ENCODE data around the gene DOCK7. TPM values are rescaled to one million over a fixed set of nuclear protein-coding genes. Genes with fewer than 3 reads are reported as not detected.

The DOCK7 gene
- total and polyA plus RNA-seq, 2 of the 8 experiments (the other 6 are each of a cell fraction or from before 2014, with no cell fraction given) = 10.2 to 33.7 TPM

GRCh38 chr1:62467092-62467491, 221.1 kb downstream of the DOCK7 start:
- H3K36me3 ChIP-seq (ENCODE audit: control insufficient read depth in 2 of 4, insufficient read depth in 4 of 4, low read length in 3 of 4) = peaks cover 0 to 10% (median 0%) of the 10 kb centered on the region in 4 experiments; a peak in 2 of 8 replicates
- no peak overlapping the region for H4K5ac ChIP-seq (ENCODE audit: insufficient read length, low read depth, low read length)
- H3K18ac ChIP-seq (ENCODE audit: extremely low read depth, low read length) = no peak overlapping the region
- H3K79me1 ChIP-seq (ENCODE audit: low read depth, low read length) = no peaks in the 10 kb centered on the region
- H3K9ac ChIP-seq (replicated peaks in 1 of 4; ENCODE audit: extremely low read depth in 1 of 4, low read depth in 3 of 4, low read length in 3 of 4) = no peak overlapping the region
- H3K79me2 ChIP-seq (ENCODE audit: control insufficient read depth in 1 of 2, insufficient read depth in 2 of 2, low read length in 2 of 2) = no peaks in the 10 kb centered on the region
- ChIA-PET CTCF (ENCODE audit: partially characterized antibody) (interaction anchor here (0.6 to 1.4 kb wide), 2 partner anchors 12 to 15 kb away, joined by 3 to 4 read pairs; no protein-coding TSS in a partner anchor), POLR2A (ENCODE audit: partially characterized antibody) (no interaction called here)
- no peak overlapping the region for H3K4me2 ChIP-seq (ENCODE audit: insufficient read depth in 1 of 2, low read depth in 2 of 2, low read length in 2 of 2)
- H3K23me2 ChIP-seq (ENCODE audit: low read depth, low read length) = no peaks in the 10 kb centered on the region
- FAIRE-seq = no peak
- H3K27me3 ChIP-seq (replicated peaks in 1 of 4; ENCODE audit: control insufficient read depth in 3 of 4, extremely low read depth in 1 of 4, insufficient read depth in 3 of 4, low read length in 3 of 4) = peaks cover 0 to 1% (median 0%) of the 10 kb centered on the region in 4 experiments; a peak in 1 of 7 replicates
- H3K23ac ChIP-seq (ENCODE audit: insufficient read length) = no peak overlapping the region
- no peak overlapping the region for H4K91ac ChIP-seq (replicated peaks; ENCODE audit: insufficient read length, low read length)
- H3K27ac ChIP-seq (ENCODE audit: low read depth, low read length) = no peak overlapping the region
- H3K4me3 ChIP-seq (ENCODE audit: extremely low read depth in 1 of 4, insufficient read depth in 2 of 4, low read depth in 3 of 4, low read length in 4 of 4) = no peak overlapping the region
- no peak overlapping the region for H2BK120ac ChIP-seq (replicated peaks; ENCODE audit: low read depth, low read length)
- no peak for TF ChIP-seq RBBP5 (IDR thresholded peaks at IDR 0.05; ENCODE audit: borderline replicate concordance, low read depth, low read length)
- no peak for TF ChIP-seq EP300 (IDR thresholded peaks at IDR 0.05; ENCODE audit: borderline replicate concordance in 1 of 2, low read depth in 2 of 2, low read length in 2 of 2)
- TF ChIP-seq SP4 (IDR thresholded peaks at IDR 0.05; ENCODE audit: low read length) = no peak
- TF ChIP-seq CBX8 (IDR thresholded peaks at IDR 0.05; ENCODE audit: borderline replicate concordance, low read depth, low read length) = no peak
- no peak for TF ChIP-seq SIRT6 (IDR thresholded peaks at IDR 0.05; ENCODE audit: low read length)
- TF ChIP-seq GTF2F1 (IDR thresholded peaks at IDR 0.05; ENCODE audit: borderline replicate concordance, low read depth, low read length) = no peak
- no peak for TF ChIP-seq EZH2 (IDR thresholded peaks at IDR 0.05; ENCODE audit: low read depth, low read length, severe bottlenecking)
- TF ChIP-seq HDAC2 (IDR thresholded peaks at IDR 0.05; ENCODE audit: borderline replicate concordance in 1 of 2, low read depth in 2 of 2, low read length in 2 of 2) = no peak
- no peak for TF ChIP-seq SP1 (IDR thresholded peaks at IDR 0.05; ENCODE audit: low read depth, low read length)
- TF ChIP-seq NRF1 (IDR thresholded peaks at IDR 0.05; ENCODE audit: low read depth, low read length) = no peak
- no peak for TF ChIP-seq KDM1A (IDR thresholded peaks at IDR 0.05; ENCODE audit: borderline replicate concordance, low read length)
- no peak for TF ChIP-seq CEBPB (IDR thresholded peaks at IDR 0.05; ENCODE audit: low read depth, low read length)
- no peak overlapping the region for H3K56ac ChIP-seq (replicated peaks; ENCODE audit: insufficient read length, low read depth, low read length)
- no peaks in the 10 kb centered on the region for H3K9me3 ChIP-seq (ENCODE audit: insufficient read depth in 2 of 2, low read depth in 1 of 2, low read length in 1 of 2)
- H2BK5ac ChIP-seq (ENCODE audit: low read depth, low read length) = no peak overlapping the region
- no peaks in the 10 kb centered on the region for H3K4me1 ChIP-seq (replicated peaks in 1 of 4; ENCODE audit: control insufficient read depth in 3 of 4, insufficient read depth in 4 of 4, low read length in 3 of 4)
- H2BK12ac ChIP-seq (ENCODE audit: low read depth, low read length) = no peak overlapping the region
- H4K8ac ChIP-seq (ENCODE audit: extremely low read depth, insufficient read depth, low read length) = no peak overlapping the region
- H3K14ac ChIP-seq (ENCODE audit: insufficient read length) = no peak overlapping the region
- no peak for DNase-seq (ENCODE audit: low read depth in 1 of 2, low spot score in 2 of 2)
- H4K20me1 ChIP-seq (replicated peaks in 1 of 2; ENCODE audit: control insufficient read depth in 1 of 2, insufficient read depth in 2 of 2, low read length in 2 of 2) = no peaks in the 10 kb centered on the region
- no peak overlapping the region for H2AFZ ChIP-seq (ENCODE audit: low read length)
- H3K4ac ChIP-seq (replicated peaks; ENCODE audit: insufficient read length, low read depth, low read length) = no peak overlapping the region
- H2BK15ac ChIP-seq (ENCODE audit: low read length) = no peak overlapping the region
- H2AK5ac ChIP-seq (ENCODE audit: low read depth, low read length) = no peak overlapping the region
- H2BK20ac ChIP-seq (ENCODE audit: low read length) = no peak overlapping the region

All from H1 (cell line).